ENCODE results near the gene MIP.
"Not testable (repeated sequence)": the region's sequence is repeated elsewhere in the genome, so short reads cannot be mapped to it uniquely, and the experiment has no call there.

MIP gene

DNA sequence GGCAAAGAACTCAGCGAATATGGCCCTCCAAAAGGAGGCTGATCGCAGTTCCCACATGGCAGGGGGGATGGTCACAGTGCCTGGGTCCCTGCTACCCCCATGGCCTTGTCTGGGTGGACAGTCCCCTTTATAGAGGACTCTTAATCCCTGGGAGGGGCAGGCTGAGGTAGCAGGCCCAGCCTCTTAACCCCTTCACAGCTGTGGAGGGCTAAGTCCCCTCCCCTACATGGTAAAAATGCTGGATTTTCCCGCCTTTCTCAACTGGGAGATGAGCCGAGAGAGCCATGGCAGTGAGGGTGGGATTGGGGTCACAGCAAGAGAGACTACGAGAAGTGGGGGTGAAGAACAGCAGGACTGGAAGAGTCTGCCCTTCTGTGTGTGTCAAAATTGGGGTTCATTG is at the start of gene MIP:
MIP (minus strand) TSS at position 101 of the 400 bp plus-strand sequence; CDS start at position 57, 44 bp downstream.
- DNase-seq (ENCODE audit: low read depth in 2 of 2), result no peak

DNA sequence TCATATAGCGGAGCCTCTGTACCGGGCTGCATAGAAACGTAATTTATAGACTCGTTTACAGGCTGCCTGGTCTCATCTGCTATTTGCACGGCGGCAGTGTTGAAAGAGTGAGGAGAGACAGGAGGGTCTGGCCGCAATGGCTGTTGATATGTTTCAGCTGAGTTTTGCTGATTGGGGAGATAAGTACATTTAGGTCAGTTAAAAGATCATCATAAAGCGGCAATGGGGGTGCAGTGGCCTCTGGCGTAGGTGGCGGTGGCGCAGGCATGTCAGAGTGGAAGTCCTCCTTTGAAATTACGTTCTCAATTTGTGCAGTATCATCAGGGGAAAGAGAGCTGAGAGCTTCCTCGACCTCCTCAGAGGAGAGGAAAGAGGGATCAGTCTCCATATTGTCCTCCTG is 45.4 kb upstream of the MIP start:
- DNase-seq (ENCODE audit: low read depth in 2 of 2), result not testable (repeated sequence)

DNA sequence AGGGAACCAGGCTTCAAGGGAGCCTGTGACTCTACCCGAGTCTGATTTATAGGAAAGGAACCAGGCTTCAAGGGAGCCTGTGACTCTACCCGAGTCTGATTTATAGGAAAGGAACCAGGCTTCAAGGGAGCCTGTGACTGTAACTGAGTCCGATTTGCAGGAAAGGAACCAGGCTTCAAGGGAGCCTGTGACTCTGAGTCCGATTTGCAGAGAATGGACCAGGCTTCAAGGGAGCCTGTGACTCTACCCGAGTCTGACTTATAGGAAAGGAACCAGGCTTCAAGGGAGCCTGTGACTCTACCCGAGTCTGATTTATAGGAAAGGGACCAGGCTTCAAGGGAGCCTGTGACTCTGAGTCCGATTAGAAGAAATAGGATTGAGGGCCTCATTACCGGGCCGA is 45.0 kb upstream of the MIP start:
- not testable (repeated sequence) for DNase-seq (ENCODE audit: low read depth in 2 of 2)

DNA sequence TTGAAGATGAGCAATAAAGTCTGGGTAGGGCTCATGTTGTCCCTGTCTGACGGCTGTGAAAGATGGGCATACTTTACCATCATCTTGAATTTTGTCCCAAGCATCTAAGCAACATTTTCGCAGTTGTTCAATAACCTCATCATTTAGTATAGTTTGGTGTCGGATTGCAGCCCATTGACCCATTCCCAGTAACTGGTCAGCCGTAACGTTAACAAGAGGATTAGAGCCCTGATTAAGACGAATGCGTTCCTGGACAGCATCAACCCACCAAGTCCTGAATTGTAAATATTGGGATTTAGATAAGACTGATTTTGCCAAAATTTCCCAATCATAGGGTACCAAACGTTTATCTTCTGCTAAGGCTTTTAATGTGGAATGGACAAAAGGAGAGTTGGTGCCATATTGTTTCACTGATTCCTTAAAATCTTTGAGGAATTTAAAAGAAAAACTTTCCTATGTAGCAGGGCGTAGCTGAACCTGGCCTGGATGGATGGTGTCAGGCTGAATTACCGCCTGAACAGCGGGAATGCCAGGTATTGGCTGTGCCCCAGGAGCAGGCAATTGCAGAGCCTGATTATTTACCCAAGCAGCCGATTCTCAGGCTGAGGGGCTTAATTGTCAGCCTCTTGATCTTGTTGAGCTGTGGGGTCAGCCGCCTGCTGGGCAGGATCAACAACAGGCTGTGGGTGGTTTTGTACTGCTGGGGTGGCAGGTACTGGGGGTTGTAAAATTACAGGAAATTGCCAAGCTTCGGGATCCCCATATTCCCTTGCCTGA is 43.9 kb upstream of the MIP start:
- not testable (repeated sequence) for DNase-seq (ENCODE audit: low read depth in 2 of 2)

DNA sequence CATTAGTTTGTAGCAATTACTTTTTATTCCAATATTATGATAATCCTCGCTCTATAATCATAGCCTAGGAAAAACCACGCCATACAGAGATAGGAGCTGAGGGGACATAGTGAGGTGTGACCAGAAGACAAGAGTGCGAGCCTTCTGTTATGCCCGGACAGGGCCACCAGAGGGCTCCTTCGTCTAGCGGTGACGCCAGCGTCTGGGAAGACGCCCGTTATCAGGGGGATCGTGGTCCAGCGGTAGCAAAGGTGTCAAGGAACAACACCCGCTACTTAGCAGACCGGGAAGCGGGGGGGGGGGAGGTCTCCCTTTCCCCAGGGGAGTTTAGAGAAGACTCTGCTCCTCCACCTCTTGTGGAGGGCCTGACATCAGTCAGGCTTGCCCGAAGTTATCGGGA is 42.2 kb upstream of the MIP start:
- DNase-seq (ENCODE audit: low read depth in 2 of 2), result peak; percentile 22 to 37

DNA sequence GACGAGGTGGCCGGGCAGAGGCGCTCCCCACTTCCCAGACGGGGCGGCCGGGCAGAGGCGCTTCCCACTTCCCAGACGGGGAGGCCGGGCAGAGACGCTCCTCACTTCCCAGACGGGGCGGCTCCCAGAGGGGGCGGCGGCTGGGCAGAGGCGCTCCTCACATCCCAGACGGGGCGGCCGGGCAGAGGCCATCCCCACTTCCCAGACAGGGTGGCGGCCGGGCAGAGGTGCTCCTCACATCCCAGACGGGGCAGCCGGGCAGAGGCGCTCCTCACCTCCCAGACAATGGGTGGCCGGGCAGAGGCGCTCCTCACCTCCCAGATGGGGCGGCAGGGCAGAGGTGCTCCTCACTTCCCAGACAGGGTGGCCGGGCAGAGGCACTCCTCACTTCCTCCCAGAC is 40.0 kb upstream of the MIP start:
- DNase-seq (ENCODE audit: low read depth in 2 of 2), result not testable (repeated sequence)

DNA sequence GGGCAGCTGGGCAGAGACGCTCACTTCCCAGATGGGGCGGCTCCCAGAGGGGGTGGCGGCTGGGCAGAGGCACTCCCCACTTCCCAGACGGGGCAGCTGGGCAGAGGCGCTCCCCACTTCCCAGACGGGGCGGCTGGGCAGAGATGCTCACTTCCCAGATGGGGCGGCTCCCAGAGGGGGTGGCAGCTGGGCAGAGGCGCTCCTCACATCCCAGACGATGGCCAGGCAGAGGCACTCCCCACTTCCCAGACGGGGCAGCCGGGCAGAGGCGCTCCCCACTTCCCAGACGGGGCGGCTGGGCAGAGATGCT is 39.6 kb upstream of the MIP start:
- DNase-seq (ENCODE audit: low read depth in 2 of 2), result not testable (repeated sequence)

DNA sequence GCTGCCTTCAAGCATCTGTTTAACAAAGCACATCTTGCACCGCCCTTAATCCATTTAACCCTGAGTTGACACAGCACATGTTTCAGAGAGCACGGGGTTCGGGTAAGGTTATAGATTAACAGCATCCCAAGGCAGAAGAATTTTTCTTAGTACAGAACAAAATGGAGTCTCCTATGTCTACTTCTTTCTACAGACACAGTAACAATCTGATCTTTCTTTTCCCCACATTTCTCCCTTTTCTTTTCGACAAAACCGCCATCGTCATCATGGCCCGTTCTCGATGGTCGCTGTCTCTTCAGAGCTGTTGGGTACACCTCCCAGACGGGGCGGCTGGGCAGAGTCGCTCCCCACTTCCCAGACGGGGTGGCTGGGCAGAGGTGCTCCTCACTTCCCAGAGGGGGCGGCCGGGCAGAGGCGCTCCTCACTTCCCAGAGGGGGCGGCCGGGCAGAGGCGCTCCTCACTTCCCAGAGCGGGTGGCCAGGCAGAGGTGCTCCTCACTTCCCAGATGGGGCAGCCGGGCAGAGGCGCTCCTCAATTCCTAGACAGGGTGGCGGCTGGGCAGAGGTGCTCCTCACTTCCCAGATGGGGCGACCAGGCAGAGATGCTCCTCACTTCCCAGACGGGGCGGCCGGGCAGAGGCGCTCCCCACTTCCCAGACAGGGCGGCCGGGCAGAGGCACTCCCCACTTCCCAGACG is 39.1 kb upstream of the MIP start:
- not testable (repeated sequence) for DNase-seq (ENCODE audit: low read depth in 2 of 2)

DNA sequence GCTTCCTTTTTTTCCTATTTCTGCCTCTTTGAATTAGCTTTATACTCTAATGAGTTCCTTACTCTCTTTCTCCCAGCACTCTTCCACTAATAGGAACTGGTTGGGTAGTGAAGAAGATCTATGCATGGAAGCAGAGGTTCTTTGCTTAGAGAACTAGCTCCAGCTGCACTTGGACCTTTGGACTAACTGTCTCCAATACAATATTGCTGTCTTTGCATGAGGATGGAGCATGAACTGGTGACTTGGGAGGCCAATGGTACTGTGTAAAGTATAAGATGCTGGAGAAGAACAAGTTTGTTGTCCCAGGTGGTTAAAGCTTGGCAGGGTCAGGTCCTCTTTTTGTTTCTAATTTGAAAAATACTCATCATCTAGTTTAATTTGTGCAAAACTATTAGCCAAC is 35.9 kb upstream of the MIP start:
- no peak for DNase-seq (ENCODE audit: low read depth in 2 of 2)

DNA sequence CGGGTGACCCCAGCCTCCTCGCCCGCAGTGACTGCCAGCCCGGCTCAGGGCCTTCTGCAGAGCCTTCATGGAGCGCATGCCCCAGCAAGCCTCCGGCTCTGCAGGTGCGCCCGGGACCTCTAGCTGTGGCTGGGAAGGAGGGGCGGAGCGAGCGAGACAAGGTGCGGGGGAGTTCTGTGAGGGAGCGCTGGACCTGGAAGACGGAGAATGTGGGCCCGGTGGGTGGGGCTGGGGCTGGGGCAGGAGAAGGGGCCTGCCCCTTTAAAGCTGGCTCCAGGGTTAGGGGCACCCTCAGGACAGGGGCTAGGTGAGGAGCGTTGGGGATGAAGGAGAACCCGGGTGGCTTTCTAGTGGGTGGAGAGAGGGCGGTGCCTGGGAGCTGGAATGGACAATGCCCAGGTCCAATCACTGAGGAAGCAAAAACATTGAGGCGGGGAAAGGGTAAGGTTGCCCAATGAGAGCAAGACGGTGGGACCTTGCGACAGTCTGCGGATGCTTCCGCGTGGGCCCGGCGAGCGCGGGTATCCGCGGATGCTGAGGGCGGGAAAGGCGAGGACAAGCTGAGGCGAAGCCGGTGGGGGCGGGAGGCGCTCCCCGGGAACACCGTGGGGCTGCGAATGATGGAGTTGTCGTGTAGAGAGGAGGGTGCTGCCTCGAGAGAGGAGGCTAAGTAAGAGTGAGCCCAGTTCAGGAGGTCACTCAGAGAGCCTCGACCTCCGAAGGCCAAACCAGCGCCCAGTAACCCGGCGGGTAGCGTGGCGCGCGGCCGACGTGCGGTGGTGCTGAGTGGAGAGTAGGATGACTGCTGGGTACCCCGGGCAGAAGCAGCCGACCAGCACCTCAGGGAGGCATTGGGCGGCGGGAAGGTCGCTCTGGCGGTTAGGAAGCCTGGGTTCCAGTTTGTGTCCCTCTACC is 33.8 kb upstream of the MIP start, which contains the start of gene GLS2:
GLS2 (minus strand) TSS at position 121 of the 915 bp plus-strand sequence; CDS start at position 78, 43 bp downstream.
- peak; percentile 45 to 48 for DNase-seq (ENCODE audit: low read depth in 2 of 2)

DNA sequence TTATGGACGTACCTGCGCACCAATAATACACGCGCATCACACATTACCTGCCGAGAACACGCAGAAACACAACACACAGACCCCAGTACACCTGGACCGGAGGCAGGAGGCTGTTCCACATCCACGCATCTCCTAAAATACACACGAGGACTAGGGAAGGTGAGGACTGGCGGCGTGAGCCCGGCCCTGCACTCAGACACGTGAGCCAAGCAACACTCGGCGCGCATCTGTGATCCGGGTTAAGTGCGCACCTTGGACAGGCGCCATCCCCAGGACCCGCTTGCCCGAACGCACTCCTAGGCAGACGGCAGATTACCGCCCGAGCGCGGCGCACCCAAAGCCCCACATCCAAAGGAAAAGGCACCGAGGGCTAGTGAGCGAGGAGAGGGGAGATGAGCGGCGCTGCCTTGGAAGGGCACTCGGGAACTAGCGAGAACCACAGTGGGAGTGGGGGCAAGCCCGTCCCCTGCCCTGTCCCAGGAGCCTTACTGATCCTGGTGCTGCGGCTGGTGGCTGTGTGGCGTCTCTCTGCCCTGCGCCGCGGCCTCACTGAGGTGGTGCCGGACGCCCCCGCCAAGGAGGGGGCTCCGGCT is 33.1 kb upstream of the MIP start:
- no peak for DNase-seq (ENCODE audit: low read depth in 2 of 2)

DNA sequence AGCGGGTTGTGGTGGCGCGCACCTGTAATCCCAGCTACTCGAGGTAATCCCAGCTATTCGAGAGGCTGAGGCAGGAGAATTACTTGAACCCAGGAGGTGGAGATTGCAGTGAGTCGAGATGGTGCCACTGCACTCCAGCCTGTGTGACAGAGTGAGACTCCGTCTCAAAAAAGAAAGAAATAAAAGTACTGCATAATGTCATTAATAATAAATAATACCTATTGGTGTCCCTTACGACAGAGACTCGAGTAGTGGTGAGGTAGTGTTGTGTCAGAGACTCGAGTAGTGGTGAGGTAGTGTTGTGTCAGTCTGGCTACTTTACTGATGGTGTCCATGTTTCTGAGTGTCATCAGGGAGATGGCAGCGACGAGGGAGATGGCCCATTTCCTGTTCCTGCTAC is 32.2 kb upstream of the MIP start:
- no peak for DNase-seq (ENCODE audit: low read depth in 2 of 2)

DNA sequence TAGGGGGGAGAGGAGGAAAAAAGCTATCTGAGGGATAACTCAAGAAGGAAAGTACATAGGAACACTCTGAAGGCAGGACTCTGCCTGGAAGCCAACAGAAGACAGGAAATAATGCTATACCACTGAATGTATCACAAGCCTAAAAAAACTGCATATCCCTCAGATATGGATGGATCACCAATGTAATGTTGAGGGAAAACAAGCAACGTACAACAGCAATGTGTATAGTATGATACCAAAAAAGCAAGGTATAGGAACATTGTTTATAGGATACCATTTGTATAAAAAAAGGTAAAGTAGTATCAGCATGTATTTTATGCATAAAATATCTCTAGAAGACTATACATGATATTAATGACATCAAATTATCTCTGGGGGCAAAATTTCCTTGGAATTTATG is 30.1 kb upstream of the MIP start:
- no peak for DNase-seq (ENCODE audit: low read depth in 2 of 2)

DNA sequence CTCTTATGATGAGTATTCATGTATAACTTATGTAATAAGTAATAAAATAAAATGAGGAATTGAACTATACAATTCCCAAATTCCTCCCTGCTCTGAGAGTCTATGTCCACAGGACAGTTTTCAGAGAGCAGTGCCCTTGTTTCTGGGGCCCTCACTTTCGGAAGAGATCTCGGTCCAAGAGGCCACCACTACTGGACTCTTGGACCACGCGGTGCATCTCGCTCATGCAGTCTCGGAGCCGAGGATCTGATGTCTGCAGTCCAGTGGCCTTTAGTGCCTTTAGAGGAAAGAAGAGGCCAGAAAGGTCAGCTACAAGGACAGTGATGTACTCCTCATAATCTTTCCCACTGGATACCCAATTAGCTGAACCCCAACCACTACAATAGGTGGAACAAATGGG is 25.2 kb upstream of the MIP start:
- no peak for DNase-seq (ENCODE audit: low read depth in 2 of 2)

DNA sequence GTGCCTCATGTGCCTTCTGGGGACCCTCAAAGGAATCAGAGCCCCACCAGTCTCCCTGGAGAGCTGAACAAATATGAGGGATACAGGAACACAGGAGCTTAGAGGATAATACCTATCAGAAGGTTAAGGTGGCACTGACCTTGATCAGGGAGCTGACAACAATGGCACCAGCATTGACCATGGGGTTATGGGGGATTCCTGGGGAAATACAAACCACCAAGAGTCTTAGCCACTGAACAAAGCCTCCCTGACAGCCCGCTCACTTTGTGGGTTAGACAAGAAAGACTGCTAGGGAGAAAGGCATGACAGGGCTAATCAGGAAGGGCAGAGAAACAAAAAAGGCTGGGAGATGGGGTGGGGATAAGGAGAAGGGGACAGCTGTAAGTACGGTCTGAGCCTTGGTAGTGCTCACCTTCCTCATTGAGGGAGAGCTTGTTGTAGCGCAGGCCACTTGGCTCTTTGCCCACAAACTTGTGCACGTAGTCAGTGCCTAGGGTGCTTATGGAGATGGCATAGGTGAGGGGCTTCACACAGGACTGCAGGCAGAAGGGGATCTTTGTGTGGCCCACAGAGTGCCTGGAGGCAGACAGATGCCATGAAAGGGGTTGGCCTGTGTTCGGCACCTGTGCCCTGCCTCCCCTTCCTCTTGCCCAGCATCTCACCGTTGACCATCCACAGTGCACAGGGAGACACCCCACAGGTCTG is 23.2 kb upstream of the MIP start:
- no peak for DNase-seq (ENCODE audit: low read depth in 2 of 2)

DNA sequence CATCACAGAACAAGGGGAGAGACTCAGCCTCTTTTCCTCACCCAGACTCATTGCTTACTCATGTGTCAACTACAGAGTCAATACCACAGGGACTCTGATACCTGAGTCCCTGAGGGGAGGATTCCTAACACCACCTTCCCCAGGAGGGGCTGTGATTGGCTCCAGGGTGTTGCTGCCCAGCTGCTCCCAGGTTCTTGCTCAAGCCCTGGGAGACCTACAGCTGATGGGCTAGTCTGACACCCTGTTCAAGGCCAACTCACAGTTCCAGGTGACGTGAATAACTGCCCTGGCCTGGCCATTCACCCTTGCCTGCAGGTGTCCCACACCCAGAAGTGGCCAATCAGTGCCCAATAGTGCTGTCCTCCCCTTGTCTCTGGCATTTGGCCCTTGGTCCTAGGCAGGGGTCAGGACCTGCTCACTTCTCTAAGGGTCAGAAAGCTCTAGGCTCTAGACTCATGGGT is 22.5 kb upstream of the MIP start:
- DNase-seq (ENCODE audit: low read depth in 2 of 2), result no peak

DNA sequence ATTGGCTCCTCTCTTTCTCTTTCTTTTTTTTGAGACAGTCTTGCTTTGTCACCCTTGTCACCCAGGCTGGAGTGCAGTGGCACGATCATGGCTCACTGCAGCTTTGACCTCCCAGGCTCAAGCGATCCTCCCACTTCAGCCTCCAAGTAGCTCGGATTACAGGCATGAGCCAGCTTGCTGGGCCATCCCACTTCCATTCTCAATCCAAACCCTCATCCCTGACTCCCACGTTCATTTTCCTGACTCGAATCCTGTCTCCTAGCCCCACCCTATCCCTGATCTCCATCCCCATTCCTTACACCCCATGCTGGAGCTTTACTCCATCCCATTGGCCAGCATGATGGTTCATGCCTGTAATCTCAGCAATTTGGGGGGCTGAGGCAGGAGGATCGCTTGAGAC is 21.7 kb upstream of the MIP start:
- no peak for DNase-seq (ENCODE audit: low read depth in 2 of 2)

DNA sequence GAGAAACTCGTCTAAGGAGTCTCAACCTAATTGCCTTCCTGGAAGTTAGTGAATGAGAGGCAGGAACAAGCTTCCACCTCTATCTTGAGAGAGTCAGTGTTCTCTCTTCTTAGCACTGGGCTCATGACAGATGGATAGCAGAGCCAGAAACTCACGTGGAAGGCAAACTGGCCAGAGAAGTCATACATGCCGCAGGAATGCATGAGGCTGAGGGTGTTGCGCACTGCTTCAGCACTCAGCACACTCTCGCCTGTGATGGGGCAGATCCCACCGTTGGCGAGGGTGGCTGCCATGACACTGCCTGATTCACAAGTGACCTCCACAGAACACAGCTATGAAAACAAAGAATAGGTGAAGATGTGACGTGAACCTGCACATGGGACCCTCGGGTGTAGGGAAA is 19.9 kb upstream of the MIP start:
- DNase-seq (ENCODE audit: low read depth in 2 of 2), result no peak

DNA sequence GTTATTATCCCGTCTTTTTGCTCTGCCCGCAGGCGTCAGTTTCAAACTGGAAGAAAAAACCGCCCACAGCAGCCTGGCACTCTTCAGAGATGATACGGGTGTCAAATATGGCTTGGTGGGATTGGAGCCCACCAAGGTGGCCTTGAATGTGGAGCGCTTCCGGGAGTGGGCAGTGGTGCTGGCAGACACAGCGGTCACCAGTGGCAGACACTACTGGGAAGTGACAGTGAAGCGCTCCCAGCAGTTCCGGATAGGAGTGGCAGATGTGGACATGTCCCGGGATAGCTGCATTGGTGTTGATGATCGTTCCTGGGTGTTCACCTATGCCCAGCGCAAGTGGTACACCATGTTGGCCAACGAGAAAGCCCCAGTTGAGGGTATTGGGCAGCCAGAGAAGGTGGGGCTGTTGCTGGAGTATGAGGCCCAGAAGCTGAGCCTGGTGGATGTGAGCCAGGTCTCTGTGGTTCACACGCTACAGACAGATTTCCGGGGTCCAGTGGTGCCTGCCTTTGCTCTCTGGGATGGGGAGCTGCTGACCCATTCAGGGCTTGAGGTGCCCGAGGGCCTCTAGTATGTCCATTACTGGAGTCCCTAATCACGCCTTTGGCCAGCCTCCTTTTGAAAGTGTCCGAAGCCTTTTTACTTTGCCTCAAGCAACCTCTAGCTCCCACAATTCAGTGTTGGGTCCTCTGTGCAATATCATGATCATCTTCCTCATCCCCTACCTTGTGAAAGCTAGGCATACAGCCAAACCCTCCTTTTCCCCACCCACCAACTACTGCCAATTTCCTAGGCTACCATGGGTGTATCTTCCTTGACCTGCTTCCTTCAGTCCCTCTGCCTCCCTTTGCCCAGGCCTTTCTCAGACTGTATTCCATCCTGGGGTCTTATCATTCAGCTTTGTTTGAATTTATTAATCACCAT is 14.8 kb upstream of the MIP start:
- DNase-seq (ENCODE audit: low read depth in 2 of 2), result no peak

Data from stimulated activated CD8-positive, alpha-beta memory T cell treated with anti-CD3 and anti-CD28 coated beads, Interleukin-2, amount 100 ng/mL, for 1 hour (primary cell).